ENCODE data around the gene OVOL2. TPM values are rescaled to one million over a fixed set of nuclear protein-coding genes. Genes with fewer than 3 reads are reported as not detected.

Gene OVOL2
- polyA plus RNA-seq, 1 of the 3 experiments (the other 2 are of a cell fraction): not detected

GRCh38 chr20:18006684-18007083 lies 51.0 kb downstream of the OVOL2 start:
- no peak overlapping the region for H2AFZ ChIP-seq (ENCODE audit: low read depth)
- H3K9me2 ChIP-seq: no peaks in the 10 kb centered on the region
- no peak overlapping the region for H3K4me2 ChIP-seq
- H3F3A ChIP-seq (replicated peaks; ENCODE audit: insufficient read depth): no peaks in the 10 kb centered on the region
- DNase-seq: no peak
- WGBS (ENCODE audit: low lambda C conversion rate): 77% methylated on average over 7 of the region's 7 CpGs
- H3K36me3 ChIP-seq (replicated peaks in 1 of 2; ENCODE audit: control insufficient read depth in 1 of 2, insufficient read depth in 2 of 2, low read length in 1 of 2): no peaks in the 10 kb centered on the region
- no peaks in the 10 kb centered on the region for H3K9me3 ChIP-seq
- TF ChIP-seq YY1 (IDR thresholded peaks at IDR 0.05; ENCODE audit: low read depth) (no peak), PBX3 (IDR thresholded peaks at IDR 0.05) (no peak), TEAD4 (IDR thresholded peaks at IDR 0.05; ENCODE audit: borderline replicate concordance, insufficient read depth) (no peak), NFIC (IDR thresholded peaks at IDR 0.05; ENCODE audit: borderline replicate concordance) (no peak), EZH2phosphoT487 (IDR thresholded peaks at IDR 0.05; ENCODE audit: borderline replicate concordance, low read depth) (no peak), FOXM1 (IDR thresholded peaks at IDR 0.05; ENCODE audit: low read depth) (no peak), ELF1 (IDR thresholded peaks at IDR 0.05) (no peak)
- H3K4me3 ChIP-seq (ENCODE audit: low read depth in 2 of 2, low read length in 1 of 2): no peak overlapping the region
- ChIA-PET CTCF (interaction anchor here (1.6 to 4.9 kb wide), 2 partner anchors 8 to 11 kb away, joined by 3 to 19 read pairs; no protein-coding TSS in a partner anchor), POLR2A (no interaction called here)
- H3K79me2 ChIP-seq (ENCODE audit: insufficient read depth): no peaks in the 10 kb centered on the region
- no peaks in the 10 kb centered on the region for H3K27me3 ChIP-seq (ENCODE audit: insufficient read depth)
- H3K9ac ChIP-seq: no peak overlapping the region
- peaks cover 0 to 9% of the 10 kb centered on the region in 2 experiments; a peak in 1 of 4 replicates for H3K4me1 ChIP-seq (ENCODE audit: control insufficient read depth in 1 of 2, insufficient read depth in 2 of 2, low read depth in 1 of 2, low read length in 1 of 2)
- no peaks in the 10 kb centered on the region for H4K20me1 ChIP-seq (ENCODE audit: insufficient read depth)
- H3K27ac ChIP-seq (ENCODE audit: low read depth in 2 of 2, low read length in 1 of 2): no peak overlapping the region

GRCh38 chr20:18005990-18006364 lies 51.7 kb downstream of the OVOL2 start:
- H3K36me3 ChIP-seq (replicated peaks in 1 of 2; ENCODE audit: control insufficient read depth in 1 of 2, insufficient read depth in 2 of 2, low read length in 1 of 2): no peaks in the 10 kb centered on the region
- no peaks in the 10 kb centered on the region for H3K79me2 ChIP-seq (ENCODE audit: insufficient read depth)
- WGBS (ENCODE audit: low lambda C conversion rate): 77% methylated on average over 6 of the region's 6 CpGs
- H3K4me3 ChIP-seq (ENCODE audit: low read depth in 2 of 2, low read length in 1 of 2): no peak overlapping the region
- no peaks in the 10 kb centered on the region for H3K9me3 ChIP-seq
- no peak for DNase-seq
- H3K4me1 ChIP-seq (ENCODE audit: control insufficient read depth in 1 of 2, insufficient read depth in 2 of 2, low read depth in 1 of 2, low read length in 1 of 2): peaks cover 0 to 9% of the 10 kb centered on the region in 2 experiments; a peak in 1 of 4 replicates
- no peak overlapping the region for H3K9ac ChIP-seq
- no peaks in the 10 kb centered on the region for H3K9me2 ChIP-seq
- POLR2A ChIA-PET: no interaction called here
- H3K4me2 ChIP-seq: no peak overlapping the region
- H3F3A ChIP-seq (replicated peaks; ENCODE audit: insufficient read depth): no peaks in the 10 kb centered on the region
- no peaks in the 10 kb centered on the region for H3K27me3 ChIP-seq (ENCODE audit: insufficient read depth)
- CTCF ChIA-PET: interaction anchor here (0.6 to 4.9 kb wide), 3 partner anchors 10 to 69 kb away, joined by 3 to 19 read pairs (median 3); no protein-coding TSS in a partner anchor
- no peak overlapping the region for H2AFZ ChIP-seq (ENCODE audit: low read depth)
- H3K27ac ChIP-seq (ENCODE audit: low read depth in 2 of 2, low read length in 1 of 2): no peak overlapping the region
- TF ChIP-seq PBX3 (IDR thresholded peaks at IDR 0.05) (no peak), TEAD4 (IDR thresholded peaks at IDR 0.05; ENCODE audit: borderline replicate concordance, insufficient read depth) (no peak), FOXM1 (IDR thresholded peaks at IDR 0.05; ENCODE audit: low read depth) (no peak), CHD2 (IDR thresholded peaks at IDR 0.05; ENCODE audit: low read length, partially characterized antibody) (no peak), RCOR1 (IDR thresholded peaks at IDR 0.05; ENCODE audit: low read length) (no peak), TAF1 (IDR thresholded peaks at IDR 0.05; ENCODE audit: borderline replicate concordance, low read depth, low read length) (no peak), POLR2AphosphoS5 (IDR thresholded peaks at IDR 0.05; ENCODE audit: low read depth, low read length) (no peak), USF1 (IDR thresholded peaks at IDR 0.05; ENCODE audit: borderline replicate concordance, low read depth) (no peak), RAD21 (IDR thresholded peaks at IDR 0.05; ENCODE audit: low read length) (no peak), RFX5 (IDR thresholded peaks at IDR 0.05; ENCODE audit: low read length) (no peak), YY1 (IDR thresholded peaks at IDR 0.05; ENCODE audit: low read depth) (no peak), EZH2phosphoT487 (IDR thresholded peaks at IDR 0.05; ENCODE audit: borderline replicate concordance, low read depth) (no peak), FOXJ3 (CRISPR knock-in tag; IDR thresholded peaks at IDR 0.05) (no peak), MEF2A (IDR thresholded peaks at IDR 0.05; ENCODE audit: borderline replicate concordance, low read depth) (no peak), FOSL2 (IDR thresholded peaks at IDR 0.05; ENCODE audit: borderline replicate concordance, low read depth) (no peak), MAX (IDR thresholded peaks at IDR 0.05; ENCODE audit: low read depth) (no peak), CTCF (IDR thresholded peaks at IDR 0.05) (no peak), RXRA (IDR thresholded peaks at IDR 0.05; ENCODE audit: borderline replicate concordance, low read depth) (no peak)
- no peaks in the 10 kb centered on the region for H4K20me1 ChIP-seq (ENCODE audit: insufficient read depth)
